Osteocyte (in vitro differentiated cells): ENCODE results near the gene HEXA. TPM values are rescaled to one million over a fixed set of nuclear protein-coding genes. Genes with fewer than 3 reads are reported as not detected.

Source experiments
- total RNA-seq: library from RNA; stranded (reverse); gene quantifications from 2 replicates; pipeline ENCODE4 v1.2.1, GENCODE V29; 2021

Gene HEXA
- total RNA-seq, 1 donor from 2014 or later = 280 TPM

Other genes with a start within 250 kb of the HEXA start
- gene GRAMD2A, start 178.2 kb downstream of the HEXA start, total RNA-seq = 0.47 TPM in 1 of 2 replicates, not detected in the other
- gene PKM, start 144.8 kb downstream of the HEXA start, total RNA-seq = 602 and 617 TPM in 2 replicates
- gene PARP6, start 103.5 kb downstream of the HEXA start, total RNA-seq = 93.9 and 97.8 TPM in 2 replicates
- gene CELF6, start 55.9 kb downstream of the HEXA start, total RNA-seq = 0.65 and 0.86 TPM in 2 replicates
- not detected in 2 replicates for gene TMEM202, start 22.3 kb upstream of the HEXA start, total RNA-seq
- gene ARIH1, start 98.3 kb upstream of the HEXA start, total RNA-seq = 166 and 172 TPM in 2 replicates